Measurements from ENCODE around the gene GIGYF1.
"Not testable (repeated sequence)": the region's sequence is repeated elsewhere in the genome, so short reads cannot be mapped to it uniquely, and the experiment has no call there.

The GIGYF1 gene

DNA sequence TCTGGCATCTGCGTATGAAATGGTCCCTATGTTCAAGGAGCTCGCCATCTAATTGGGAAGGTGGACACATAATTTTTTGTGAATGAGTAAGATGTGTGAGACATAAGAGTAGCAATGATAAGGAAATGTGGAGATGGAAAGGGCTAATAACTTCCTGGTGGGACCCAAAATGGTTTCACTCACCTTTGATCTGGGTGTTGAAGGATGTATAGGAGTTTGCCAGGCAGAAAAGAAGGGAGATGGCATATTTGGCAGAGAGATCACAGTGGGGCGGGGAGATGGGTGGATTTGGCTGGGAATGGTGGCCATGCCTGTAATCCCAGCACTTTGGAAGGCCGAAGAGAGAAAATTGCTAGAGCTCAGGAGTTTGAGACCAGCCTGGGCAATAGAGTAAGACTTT lies 16.4 kb upstream of the GIGYF1 start:
- DNase-seq (ENCODE audit: low read depth): no peak

DNA sequence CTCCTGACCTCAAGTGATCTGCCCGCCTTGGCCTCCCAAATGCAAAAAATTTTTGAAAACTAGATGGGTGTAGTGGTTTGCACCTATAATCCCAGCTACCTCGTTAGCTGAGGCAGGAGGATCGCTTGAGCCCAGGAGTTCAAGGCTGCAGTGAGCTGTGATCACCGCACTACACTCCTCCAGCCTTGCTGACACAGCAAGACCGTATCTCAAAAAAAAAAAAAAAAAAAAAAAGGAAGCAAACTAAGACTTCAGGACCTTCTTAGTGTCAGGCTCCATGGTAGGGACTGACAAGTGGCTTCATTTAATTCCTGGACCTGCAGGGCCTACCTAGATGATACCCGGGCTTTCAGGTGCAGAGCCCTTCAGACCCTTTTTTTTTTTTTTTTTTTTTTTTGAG lies 14.3 kb upstream of the GIGYF1 start:
- no peak for DNase-seq (ENCODE audit: low read depth)

DNA sequence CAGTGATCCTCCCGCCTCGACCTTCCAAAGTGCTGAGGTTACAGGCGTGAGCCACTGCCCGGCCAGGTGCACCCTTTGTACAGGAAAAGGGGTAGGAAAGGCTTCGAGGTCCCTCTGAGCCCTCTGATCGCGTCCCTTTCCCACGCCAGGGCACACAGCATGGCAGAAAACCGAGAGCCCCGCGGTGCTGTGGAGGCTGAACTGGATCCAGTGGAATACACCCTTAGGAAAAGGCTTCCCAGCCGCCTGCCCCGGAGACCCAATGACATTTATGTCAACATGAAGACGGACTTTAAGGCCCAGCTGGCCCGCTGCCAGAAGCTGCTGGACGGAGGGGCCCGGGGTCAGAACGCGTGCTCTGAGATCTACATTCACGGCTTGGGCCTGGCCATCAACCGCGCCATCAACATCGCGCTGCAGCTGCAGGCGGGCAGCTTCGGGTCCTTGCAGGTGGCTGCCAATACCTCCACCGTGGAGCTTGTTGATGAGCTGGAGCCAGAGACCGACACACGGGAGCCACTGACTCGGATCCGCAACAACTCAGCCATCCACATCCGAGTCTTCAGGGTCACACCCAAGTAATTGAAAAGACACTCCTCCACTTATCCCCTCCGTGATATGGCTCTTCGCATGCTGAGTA lies 12.7 kb upstream of the GIGYF1 start:
- DNase-seq (ENCODE audit: low read depth): no peak

DNA sequence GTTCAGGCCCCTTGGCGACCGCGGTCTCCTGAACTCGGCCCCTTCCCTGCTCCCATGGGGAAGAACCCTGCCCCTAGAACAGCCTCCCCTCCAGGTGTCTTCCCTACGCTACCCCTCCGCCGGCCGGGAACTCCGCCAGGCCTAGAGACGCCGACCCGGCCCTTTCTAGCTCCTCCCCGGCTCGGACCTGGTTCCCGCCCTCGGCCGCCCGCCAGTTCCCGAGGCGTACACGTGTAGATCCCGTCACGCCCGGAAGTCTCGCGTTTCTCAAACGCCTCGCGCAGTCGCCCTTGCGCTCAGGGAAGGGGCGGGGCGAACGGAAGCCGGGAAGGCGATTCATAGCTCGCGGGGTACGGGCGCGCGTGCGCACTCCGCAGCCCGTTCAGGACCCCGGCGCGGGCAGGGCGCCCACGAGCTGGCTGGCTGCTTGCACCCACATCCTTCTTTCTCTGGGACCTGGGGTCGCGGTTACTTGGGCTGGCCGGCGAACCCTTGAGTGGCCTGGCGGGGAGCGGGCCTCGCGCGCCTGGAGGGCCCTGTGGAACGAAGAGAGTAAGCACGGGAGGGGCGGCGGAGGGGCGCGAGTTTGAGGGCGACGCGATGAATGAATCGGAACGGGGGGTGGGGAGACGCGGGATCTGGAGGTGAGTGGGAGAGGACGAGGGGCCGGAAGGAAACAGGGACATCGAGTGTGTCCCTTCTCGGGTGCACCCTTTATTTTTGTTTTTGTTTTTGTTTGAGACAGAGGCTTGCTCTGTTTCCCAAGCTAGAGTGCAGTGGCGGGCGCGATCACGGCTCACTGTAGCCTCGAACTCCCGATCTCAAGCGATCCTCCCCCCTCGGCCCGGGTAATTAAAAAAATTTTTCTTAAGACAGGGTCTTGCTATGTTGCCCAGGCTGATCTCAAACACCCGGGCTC lies 12.0 kb upstream of the GIGYF1 start, which contains the start of gene POP7:
TSS of gene POP7 (plus strand) at position 369 of the 919 bp plus-strand sequence. CDS start 710 bp downstream, outside the sequence.
- DNase-seq (ENCODE audit: low read depth): peak; percentile 97

DNA sequence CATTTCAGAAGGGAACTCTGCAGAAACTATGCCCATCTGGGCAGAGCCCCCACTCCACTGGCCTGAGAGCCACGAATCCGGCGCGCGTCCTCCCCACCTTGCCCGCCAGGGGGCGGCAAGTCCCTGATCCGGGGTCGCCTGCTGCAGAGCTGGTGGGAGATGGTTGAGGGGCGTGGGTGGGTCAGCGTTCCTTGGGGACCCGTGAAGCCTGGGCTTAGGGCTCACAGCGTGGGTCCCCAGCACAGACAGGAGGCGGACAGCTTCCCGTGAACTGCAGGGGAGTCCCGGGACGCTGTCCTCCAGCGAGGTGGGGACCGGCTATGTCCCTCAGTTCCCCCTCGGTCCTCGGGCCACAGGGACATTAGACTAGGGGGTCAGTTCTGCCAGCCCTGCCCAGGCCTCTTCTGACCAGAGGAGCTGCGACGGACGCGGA lies 11.3 kb upstream of the GIGYF1 start:
- peak; percentile 33 for DNase-seq (ENCODE audit: low read depth)

DNA sequence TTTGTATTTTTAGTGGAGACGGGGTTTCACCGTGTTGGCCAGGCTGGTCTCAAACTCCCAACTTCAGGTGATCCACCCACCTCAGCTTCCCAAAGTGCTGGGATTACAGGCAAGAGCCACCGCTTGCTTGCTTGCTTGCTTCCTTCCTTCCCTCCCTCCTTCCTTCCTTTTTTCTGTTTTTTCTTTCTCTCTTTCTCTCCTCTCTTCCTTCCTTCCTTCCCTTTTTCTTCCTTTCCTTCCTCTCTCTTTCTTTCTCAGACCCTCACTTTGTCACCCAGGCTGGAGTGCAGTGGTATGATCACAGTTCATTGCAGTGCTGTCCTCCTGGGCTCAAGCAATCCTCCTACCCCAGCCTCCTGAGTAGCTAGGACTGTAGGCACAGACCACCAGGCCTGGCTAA lies 7.0 kb upstream of the GIGYF1 start:
- DNase-seq (ENCODE audit: low read depth): not testable (repeated sequence)

DNA sequence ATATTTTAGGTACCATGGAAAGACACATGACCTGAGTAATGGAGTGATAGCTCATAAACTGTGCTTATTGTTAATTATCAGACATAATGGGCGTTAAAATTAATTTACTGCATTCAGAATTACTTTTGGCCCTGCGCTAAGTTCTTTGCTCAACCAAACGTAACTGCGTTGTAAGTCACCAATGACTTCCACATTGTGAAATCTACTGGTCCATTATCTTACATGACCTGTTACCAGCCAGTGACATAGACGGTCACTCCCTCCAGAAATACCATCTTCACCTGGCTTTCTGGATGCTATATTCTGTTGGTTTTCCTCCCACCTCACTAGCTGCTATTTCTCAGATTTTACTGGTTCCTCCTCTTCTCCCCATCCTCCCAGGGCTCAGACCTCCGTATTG lies 5.0 kb upstream of the GIGYF1 start:
- DNase-seq (ENCODE audit: low read depth): no peak

DNA sequence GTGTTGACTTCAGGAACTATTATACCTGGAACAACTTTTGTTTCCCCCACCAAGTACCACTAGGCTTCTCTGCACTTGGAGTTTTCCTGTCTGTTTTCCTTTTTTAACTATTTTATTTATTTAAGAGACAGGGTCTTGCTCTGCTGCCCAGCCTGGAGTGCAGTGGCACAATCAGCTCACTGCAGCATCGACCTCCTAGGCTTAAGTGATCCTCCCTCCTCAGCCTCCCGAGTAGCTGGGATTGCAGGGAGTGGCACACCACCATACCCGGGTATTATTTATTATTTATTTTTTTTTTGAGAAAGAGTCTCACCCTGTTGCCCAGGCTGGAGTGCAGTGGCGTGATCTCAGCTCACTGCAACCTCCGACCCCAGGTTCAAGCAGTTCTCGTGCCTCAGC lies 2.1 kb upstream of the GIGYF1 start:
- no peak for DNase-seq (ENCODE audit: low read depth)

DNA sequence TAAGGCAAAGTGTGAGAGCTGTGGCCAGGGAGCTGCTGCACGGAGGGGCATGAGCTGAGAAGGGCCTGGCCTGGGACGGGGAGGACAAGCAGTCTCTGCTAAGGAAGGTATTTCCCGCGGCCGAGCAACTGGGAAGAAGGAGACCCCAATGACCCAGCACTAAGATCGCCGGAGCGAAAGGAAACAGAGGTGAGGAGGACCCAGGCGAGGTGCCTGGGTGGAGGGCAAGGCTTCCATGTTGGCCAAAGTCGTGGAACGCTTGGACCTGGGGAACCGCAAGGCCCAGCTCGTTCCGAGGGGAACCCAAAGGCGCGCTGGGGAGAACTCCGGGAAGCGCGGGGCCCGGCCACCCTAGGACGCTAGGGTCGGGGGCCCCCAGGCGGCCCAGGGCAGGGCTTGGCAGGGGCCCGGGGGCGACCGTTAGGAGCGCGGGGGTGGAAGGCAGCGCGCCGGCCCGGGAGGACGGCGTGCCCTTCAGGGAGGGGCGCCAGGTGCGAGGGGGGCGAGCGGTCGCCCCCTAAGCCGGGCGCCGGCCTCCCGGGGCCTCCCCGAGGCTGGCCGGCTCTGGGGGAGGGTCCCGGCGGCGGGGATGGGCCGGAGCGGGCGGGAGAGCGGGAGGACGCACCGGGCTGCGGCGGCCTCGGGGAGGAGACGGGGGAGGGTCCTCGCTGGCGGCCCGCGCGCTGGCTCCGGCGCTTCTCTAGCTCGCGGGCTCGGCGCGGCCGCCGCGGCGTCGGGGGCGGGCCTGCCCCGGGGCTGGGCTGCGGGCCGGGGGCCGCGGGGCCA lies 545 bp downstream of the GIGYF1 start:
- no peak for DNase-seq (ENCODE audit: low read depth)

DNA sequence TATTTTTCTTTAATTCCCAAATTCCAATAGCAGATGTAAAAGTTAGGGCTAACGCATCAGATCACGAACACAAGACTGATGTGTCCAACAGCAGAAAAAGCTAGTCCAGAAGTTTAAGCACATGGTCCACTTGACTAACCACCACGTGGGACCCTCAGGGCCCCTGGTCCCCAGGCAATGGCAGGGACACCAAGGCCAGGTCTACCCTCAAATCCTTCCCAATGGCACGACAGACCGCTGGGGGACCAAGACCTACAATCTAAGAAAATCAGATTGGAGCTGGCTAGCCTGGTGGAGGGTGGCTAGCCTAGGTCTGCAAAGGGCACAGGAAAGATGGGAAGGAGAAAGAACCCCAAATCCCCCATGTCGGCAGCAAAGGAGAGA lies 1.5 kb downstream of the GIGYF1 start:
- no peak for DNase-seq (ENCODE audit: low read depth)

DNA sequence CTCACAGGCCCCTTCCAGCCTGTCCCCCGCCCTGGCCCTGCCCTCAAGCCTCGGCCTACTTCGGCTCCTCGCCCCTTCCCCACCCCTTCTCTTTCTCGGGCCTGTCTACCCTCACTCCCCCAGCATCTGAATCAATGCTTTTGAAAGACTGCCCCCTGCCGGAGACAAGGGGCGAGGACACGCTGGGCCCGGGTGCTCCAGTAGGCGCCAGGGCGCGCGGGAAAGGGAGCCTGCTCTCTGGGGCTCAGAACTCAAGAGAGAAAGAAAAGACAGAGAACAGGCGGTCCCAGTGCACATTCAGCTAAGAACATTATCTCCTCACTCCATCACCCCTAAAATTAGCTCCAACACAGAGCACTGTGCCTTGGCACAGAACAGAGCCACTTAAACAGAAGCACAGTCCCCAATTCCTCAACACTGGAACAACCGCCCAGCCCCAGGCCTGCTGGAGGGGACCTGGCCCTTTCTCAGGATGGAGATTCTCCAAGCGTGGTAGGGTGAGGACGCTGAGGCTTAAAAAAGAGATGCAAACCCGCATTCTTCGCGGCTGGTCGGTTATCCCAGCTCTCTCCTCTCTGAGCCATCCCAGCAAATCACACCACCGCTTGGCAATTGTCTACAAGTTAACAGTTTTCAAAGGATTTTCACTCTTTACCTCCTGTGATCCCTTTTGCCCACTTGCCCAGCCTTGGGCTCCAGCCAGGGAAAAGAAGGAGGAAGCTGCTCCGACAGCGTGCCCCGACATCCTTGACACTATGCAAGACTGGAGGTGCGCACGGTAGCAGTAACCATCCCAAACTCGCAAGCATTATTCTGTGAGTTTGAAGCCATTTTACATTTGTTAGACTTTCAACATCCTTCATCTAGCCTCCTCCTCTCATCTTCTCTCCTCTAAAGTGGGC lies 2.1 kb downstream of the GIGYF1 start:
- DNase-seq (ENCODE audit: low read depth): peak; percentile 48

DNA sequence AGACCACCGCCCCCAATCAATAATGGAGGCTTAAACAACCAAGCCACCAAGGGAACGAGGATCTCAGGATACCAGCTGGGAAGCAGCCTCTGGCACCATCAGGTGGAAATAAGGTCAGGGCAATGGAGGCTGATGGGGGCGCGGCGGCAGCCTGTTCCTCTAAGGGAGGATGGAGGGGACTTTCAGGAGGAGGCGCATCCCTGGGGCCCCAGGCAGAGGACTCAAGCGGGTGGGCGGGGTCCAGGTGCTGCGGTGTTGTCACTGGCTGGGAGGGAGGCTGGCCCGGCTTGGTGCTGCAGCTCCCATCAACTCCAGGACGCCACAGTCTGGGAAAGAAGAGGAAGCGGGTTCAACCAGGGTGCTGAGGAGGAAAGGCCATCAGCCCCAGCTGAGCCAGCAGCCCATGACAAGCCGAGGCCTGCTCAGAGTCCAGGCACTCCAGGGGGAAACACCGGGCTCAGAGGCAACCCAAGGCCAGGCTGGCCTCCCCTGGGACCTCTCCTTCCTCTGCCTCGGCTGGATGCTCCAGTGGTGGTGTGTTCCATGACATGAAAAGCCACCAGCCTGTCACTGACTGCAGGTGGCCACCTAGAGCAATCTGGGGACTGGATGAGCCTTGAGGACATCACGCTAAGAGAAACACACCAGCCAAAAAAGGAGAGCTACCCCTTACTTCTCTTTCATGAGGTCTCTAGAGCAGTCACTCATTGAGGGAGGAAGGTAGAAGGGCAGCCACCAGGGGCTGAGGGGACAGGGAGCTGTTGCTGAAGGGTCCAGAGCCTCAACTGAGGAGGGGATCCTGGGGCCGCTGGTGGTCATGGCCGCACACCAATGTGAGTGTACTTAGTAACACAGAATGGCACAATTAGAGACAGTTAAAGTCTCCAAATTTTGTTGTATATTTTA lies 4.6 kb downstream of the GIGYF1 start:
- no peak for DNase-seq (ENCODE audit: low read depth)

DNA sequence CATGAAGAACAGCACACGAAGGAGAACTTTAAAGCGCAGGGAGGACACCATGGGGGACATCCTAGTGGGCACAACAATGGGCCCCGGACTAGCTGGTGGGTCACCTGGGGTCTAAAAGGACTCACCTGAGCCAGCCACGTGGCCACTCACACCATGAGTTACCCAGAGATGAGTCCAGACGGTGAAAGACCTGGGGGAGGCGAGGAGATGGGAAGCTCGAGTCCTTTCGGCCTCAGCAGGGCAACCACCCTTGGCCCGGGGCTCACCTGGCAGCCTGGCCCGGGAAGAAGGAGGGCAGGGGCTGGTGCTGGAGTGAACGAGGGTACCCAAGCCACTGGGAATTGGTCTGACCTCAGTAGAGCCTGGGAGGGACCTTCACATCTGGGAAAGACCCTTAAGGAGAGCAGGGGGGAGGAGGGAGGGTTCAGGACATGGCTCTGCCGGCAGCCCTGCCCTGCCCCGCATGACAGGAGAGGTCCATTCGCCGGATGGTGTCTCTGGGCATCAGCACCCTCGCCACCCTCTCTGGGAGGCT lies 5.7 kb downstream of the GIGYF1 start:
- DNase-seq (ENCODE audit: low read depth): no peak

DNA sequence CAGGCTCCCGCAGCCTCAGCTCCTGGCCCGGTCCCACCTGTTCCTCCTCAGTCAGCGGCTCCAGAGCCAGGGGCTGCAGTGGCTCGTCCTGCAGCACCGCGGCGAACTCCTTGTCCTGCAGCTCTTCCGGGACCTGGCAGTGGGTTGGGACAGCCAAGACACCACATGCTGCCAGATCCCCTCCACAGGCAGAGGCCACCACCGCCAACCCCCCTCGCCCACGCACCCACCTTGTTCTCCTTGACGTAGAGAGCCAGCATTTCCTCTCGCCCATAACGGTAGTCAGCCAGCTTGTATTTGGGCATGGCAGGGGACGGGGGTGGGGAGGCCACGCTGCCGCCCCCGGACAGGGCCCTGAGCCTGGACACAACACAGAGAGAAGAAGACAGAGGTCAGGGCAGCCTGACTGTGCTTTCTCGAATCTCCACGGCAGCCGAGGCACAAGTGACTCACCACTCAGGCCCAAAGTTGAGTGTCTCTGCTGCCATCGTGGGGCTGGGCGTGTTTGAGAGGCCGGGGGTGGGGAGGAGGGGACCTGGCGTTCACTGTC lies 6.2 kb downstream of the GIGYF1 start:
- no peak for DNase-seq (ENCODE audit: low read depth)

DNA sequence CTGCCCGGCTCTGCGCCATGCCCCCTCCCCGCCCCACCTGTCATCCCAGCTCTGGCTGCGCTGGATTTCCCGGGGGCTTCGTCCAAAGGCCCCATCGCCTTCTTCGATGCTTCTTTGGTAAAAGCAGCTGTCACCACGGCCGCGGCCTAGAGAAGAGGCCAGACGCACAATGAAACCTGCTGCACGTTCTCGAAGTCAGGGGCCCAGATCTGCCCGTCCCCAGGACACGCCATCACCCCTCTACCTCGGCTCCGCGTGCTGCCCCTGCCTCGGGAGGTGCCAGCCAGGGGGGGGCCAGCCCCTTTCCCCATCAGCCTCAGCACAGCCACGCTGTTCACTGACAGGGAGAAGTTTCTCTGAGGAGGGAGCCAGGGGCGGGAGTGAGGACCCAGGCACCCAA lies 6.8 kb downstream of the GIGYF1 start:
- no peak for DNase-seq (ENCODE audit: low read depth)

DNA sequence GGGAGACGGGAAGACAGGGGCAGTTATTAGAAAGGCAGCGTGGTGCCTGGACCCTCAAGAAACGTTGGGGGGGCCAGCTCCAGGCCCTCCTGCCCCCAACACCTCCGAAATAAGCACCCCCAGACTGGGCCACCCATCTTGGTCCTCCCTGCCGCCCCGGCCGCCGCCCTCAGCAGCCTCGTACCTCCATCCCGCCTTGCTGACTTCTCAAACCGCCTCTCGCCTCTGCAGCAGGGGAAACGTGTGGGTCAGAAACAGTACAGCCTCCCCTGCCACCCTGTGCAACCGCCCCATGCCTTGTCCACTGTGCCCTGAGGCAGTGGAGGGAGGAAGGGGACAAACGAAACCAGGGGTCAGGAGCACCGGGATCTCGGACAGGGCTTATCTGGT lies 7.2 kb downstream of the GIGYF1 start:
- DNase-seq (ENCODE audit: low read depth): no peak

DNA sequence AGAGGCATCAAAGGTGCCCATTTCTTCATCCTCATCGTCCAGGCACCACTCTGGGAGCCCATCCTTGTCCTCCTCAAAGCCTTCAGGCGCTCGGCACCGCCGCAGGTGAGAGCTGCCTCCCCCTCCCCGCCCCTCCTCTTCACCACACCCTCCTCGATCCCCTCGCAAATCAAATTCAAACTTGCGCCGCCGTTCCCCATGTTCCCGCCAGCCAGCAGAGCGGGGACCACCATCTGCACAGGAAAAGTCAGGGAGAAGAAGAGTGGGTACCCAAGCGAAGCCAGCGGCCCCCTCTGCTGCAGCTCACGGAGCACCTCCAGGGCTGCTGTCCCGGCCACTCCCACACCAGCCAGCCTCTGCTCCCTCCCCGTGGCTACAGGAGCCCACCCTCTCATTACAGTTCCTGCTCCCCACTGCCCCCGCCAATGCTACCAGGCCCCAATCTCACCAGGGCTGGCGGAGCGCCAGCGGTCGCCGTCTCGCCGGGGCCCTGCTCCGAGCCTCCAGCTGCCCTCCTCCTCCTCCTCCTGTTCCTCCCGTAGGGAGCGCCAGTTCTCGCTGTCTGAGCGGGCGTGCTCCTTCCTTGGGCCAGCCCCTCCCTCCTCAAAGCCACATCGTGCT lies 7.7 kb downstream of the GIGYF1 start:
- no peak for DNase-seq (ENCODE audit: low read depth)

DNA sequence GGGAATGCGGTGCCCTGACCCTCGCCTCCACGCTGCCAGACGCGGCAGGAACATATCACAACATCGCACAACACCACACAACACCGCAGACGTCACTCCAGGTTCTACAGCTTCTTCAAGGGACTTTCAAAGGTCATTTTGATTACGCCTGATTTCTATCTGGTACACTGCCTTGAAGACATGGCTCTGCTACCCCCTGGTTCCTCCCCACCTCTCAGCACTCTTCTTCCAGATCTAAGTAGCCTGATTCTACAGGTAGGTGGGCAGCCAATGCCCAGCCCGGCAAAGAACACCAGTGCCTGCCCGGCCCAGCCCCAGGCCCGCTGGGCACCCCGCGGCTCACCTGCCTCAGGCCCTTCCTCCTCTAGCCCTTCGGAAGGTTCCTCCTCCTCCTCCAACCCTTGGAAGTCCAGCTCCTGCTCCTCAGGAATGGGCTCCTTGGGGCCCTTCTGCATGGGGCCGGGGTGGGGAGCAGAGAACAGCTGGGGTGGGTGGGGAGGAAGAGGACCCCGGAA lies 8.4 kb downstream of the GIGYF1 start:
- no peak for DNase-seq (ENCODE audit: low read depth)

DNA sequence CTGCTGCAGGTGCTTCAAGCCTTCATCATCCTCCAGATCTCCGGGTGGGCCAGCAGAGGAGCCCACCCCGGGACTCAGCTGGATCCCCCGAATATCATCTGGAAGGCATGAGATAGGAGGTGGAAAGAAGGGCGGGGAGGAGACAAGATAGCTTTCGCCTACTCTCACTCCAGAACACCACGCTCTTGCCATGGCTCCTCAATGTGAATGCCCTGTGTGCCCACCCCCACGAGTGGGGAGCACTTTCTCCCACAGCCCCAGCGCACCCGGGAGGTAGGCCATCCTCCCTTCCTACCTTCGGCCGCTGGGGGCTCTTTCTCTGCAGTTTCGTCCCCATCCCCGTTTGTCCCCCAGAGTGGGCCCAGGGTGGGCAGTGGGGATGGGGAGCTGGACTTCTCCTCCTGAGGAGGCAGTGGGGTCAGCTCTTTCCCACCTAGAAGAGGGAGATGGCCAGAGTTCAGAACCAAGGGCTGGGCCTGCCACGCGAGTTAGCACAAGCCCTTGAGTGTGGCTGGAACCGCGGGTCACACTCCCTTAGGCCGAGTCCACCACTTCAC lies 8.9 kb downstream of the GIGYF1 start:
- no peak for DNase-seq (ENCODE audit: low read depth)

All from fibroblast of the conjunctiva (primary cell).